Keratinocyte (primary cell): ENCODE data around the gene SULT1A3. TPM values are rescaled to one million over a fixed set of nuclear protein-coding genes. Genes with fewer than 3 reads are reported as not detected.

Source experiments
- DNase-seq: peaks from one replicate; pipeline ENCODE4 v3.0.0-alpha.2; 2011; ENCODE audit warnings: low read depth, missing footprints, low spot score
- FAIRE-seq: peaks from 2 replicates; lab custom pipeline; 2011; peaks lifted over from hg19 to GRCh38; lab: Jason Lieb, UNC
- H2AFZ ChIP-seq: 2 replicates; pipeline ENCODE4 v1.6.0; 2012; ENCODE audit warnings: low read length, control low read depth, inconsistent platforms; ENCODE audit not compliant: control insufficient read depth
- H3K27ac ChIP-seq: 2 replicates; pipeline ENCODE4 v1.5.1; 2011; ENCODE audit warnings: low read length; ENCODE audit not compliant: control insufficient read depth, insufficient read depth
- H3K27me3 ChIP-seq: 3 replicates; pipeline ENCODE4 v1.6.0; 2011; ENCODE audit warnings: low read length; ENCODE audit not compliant: control insufficient read depth, insufficient read depth; ENCODE audit errors: extremely low read depth
- H3K36me3 ChIP-seq, 2 experiments: 2 replicates in 1 of 2; 3 replicates in 1 of 2; pipeline ENCODE4 v1.5.1; 2011; ENCODE audit warnings: low read length in 2 of 2, mild to moderate bottlenecking in 1 of 2; ENCODE audit not compliant: control insufficient read depth in 2 of 2, insufficient read depth in 2 of 2; ENCODE audit errors: extremely low read depth in 1 of 2
- H3K4me1 ChIP-seq: 3 replicates; pipeline ENCODE4 v1.5.1; 2011; ENCODE audit warnings: low read length; ENCODE audit not compliant: control insufficient read depth, insufficient read depth; ENCODE audit errors: extremely low read depth
- H3K4me2 ChIP-seq: 3 replicates; pipeline ENCODE4 v1.6.0; 2011; ENCODE audit warnings: low read depth, low read length; ENCODE audit not compliant: control insufficient read depth, insufficient read depth; ENCODE audit errors: extremely low read depth
- H3K4me3 ChIP-seq, 3 experiments: fragments of 200-600 bp in 1 of 3; sonication (generic) in 1 of 3; 2 replicates in 2 of 3; 3 replicates in 1 of 3; pipeline ENCODE4 v1.5.1; 2011 to 2016; ENCODE audit warnings: low read length in 3 of 3, mild to moderate bottlenecking in 3 of 3, control low read depth in 2 of 3, inconsistent platforms in 1 of 3, low read depth in 1 of 3, mixed read lengths in 1 of 3, mixed run types in 1 of 3, moderate library complexity in 1 of 3; ENCODE audit not compliant: control insufficient read depth in 2 of 3, insufficient read depth in 2 of 3; ENCODE audit errors: extremely low read depth in 1 of 3
- H3K79me2 ChIP-seq: 2 replicates; pipeline ENCODE4 v1.6.0; 2012; ENCODE audit warnings: low read length; ENCODE audit not compliant: control insufficient read depth, insufficient read depth
- H3K9ac ChIP-seq: 3 replicates; pipeline ENCODE4 v1.6.0; 2011; ENCODE audit warnings: low read length; ENCODE audit not compliant: control insufficient read depth, insufficient read depth; ENCODE audit errors: extremely low read depth
- H3K9me1 ChIP-seq: 3 replicates; pipeline ENCODE4 v1.6.0; 2011; ENCODE audit warnings: low read length; ENCODE audit not compliant: control insufficient read depth, insufficient read depth; ENCODE audit errors: extremely low read depth
- H3K9me3 ChIP-seq: 2 replicates; pipeline ENCODE4 v1.5.1; 2012; ENCODE audit warnings: low read depth, low read length; ENCODE audit not compliant: control insufficient read depth
- H4K20me1 ChIP-seq: 3 replicates; pipeline ENCODE4 v1.6.0; 2011; ENCODE audit warnings: low read length; ENCODE audit not compliant: control insufficient read depth, insufficient read depth; ENCODE audit errors: extremely low read depth
- CTCF ChIP-seq, 3 experiments: IDR thresholded peaks in 1 of 3; conservative IDR thresholded peaks in 1 of 3; optimal IDR thresholded peaks in 1 of 3; 2 replicates in 2 of 3; 3 replicates in 1 of 3; pipeline versions ENCODE3 to v1.5.1; 2011; ENCODE audit warnings: low read length in 3 of 3, mild to moderate bottlenecking in 3 of 3, moderate library complexity in 2 of 3, control low read depth in 1 of 3, inconsistent platforms in 1 of 3; ENCODE audit not compliant: insufficient read depth in 2 of 3; ENCODE audit errors: extremely low read depth in 1 of 3
- EZH2 ChIP-seq: IDR thresholded peaks from one replicate; pipeline ENCODE4 v1.6.1; 2012; ENCODE audit warnings: inconsistent platforms, mild to moderate bottlenecking, low read length, moderate library complexity
- dilution Hi-C: fragments of 300-500 bp; cut with MboI; formaldehyde crosslinking; loops from one replicate; pipeline ENCODE4 v1.7.0; 2020; ENCODE audit warnings: low sequenced_read_pairs; ENCODE audit not compliant: extremely low pct_ligation_motif_present
- polyA plus RNA-seq, 5 experiments: library from polyadenylated mRNA; depleted of rRNA in 3 of 5; stranded (reverse) in 3 of 5; stranded (forward) in 1 of 5; unstranded in 1 of 5; fragments of >200 nt; gene quantifications; 1 replicate in 1 of 5; 2 replicates in 3 of 5; 3 replicates in 1 of 5; pipeline versions ENCODE4 v1.2.1 to v1.2.3, GENCODE V29; 2011 to 2012; ENCODE audit warnings: missing spikeins in 2 of 5, low read depth in 1 of 5, low replicate concordance in 1 of 5

SULT1A3 gene
- polyA plus RNA-seq, 1 donor (not counting 4 experiments of a cell fraction or from before 2014, with no cell fraction given) = 8.0 TPM

- Histone ChIP-seq H3K9me1 (no peaks in the 10 kb centered on the region), H3K9me3 (no peaks in the 10 kb centered on the region), H3K27ac (no peak overlapping the region), H3K4me2 (no peak overlapping the region), H4K20me1 (no peaks in the 10 kb centered on the region), H2AFZ (no peak overlapping the region), H3K4me3 (no peak overlapping the region), H3K79me2 (no peaks in the 10 kb centered on the region), H3K4me1 (no peaks in the 10 kb centered on the region), H3K9ac (no peak overlapping the region), H3K36me3 (no peaks in the 10 kb centered on the region), H3K27me3 (no peaks in the 10 kb centered on the region)
- TF ChIP-seq EZH2 (no peak), CTCF (optimal IDR thresholded peaks at IDR 0.05 in 1 of 3, IDR thresholded peaks at IDR 0.05 in 1 of 3, conservative IDR thresholded peaks at IDR 0.05 in 1 of 3; ENCODE audit: extremely low read depth in 1 of 3, insufficient read depth in 2 of 3, low read length in 3 of 3) (no peak)
- dilution Hi-C loops = no loop called here
- DNase-seq = no peak
- FAIRE-seq = no peak
Observed at GRCh38 chr16:30155188-30155587, 43.9 kb upstream of the SULT1A3 start.

GRCh38 chr16:30157214-30157613 is 41.8 kb upstream of the SULT1A3 start:
- Histone ChIP-seq H3K4me3 (no peak overlapping the region), H3K4me2 (no peak overlapping the region), H3K9ac (no peak overlapping the region), H3K9me3 (no peaks in the 10 kb centered on the region), H3K27ac (no peak overlapping the region), H3K79me2 (no peaks in the 10 kb centered on the region), H2AFZ (no peak overlapping the region), H3K9me1 (no peaks in the 10 kb centered on the region), H3K4me1 (no peaks in the 10 kb centered on the region), H3K36me3 (no peaks in the 10 kb centered on the region), H3K27me3 (no peaks in the 10 kb centered on the region), H4K20me1 (no peaks in the 10 kb centered on the region)
- TF ChIP-seq EZH2 (no peak), CTCF (optimal IDR thresholded peaks at IDR 0.05 in 1 of 3, IDR thresholded peaks at IDR 0.05 in 1 of 3, conservative IDR thresholded peaks at IDR 0.05 in 1 of 3; ENCODE audit: extremely low read depth in 1 of 3, insufficient read depth in 2 of 3, low read length in 3 of 3) (no peak)
- DNase-seq = no peak
- dilution Hi-C loops = no loop called here
- FAIRE-seq = no peak
